NCI-H510A treated with DMSO at 0.1 percent for 48 hours (cell line): ENCODE data around the gene NDUFC2.
"Not testable (repeated sequence)": the region's sequence is repeated elsewhere in the genome, so short reads cannot be mapped to it uniquely, and the experiment has no call there.

Experiments
- DNase-seq: peaks from one replicate; lab custom pipeline; 2025; lab: John Stamatoyannopoulos, UW

NDUFC2 gene

DNA sequence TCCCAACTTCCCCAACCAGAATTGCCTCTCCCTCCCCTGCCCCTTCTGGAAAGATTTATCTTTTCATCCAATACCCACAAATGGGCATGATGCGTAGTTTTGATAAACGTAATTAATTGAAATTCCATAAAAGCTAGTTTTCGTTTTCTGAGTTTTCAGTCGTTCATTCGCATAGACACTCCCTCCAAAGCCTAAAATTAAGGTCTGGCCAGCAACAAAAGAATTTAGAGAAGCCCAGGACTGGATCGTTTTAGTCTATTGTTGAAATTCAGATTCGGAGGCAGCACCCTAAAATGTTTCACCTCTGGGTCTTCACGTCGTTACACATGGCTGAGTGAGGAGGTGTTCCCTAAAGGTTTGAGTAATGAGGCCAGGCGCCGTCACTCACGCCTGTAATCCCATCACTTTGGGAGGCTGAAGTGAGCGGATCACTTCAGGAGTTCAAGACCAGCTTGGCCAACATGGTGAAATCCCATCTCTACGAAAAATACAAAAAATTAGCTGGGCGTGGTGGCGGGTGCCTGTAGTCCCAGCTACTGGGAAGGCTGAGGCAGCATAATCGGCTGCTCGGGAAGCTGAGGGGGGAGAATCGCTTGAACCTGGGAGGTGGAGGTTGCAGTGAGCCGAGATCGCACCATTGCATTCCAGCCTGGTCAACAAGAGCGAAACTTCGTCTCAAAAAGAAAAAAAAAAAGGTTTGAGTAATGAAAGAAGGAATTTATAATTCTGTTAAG, 589 bp upstream of the NDUFC2 start:
- DNase-seq, result peak; percentile 56

DNA sequence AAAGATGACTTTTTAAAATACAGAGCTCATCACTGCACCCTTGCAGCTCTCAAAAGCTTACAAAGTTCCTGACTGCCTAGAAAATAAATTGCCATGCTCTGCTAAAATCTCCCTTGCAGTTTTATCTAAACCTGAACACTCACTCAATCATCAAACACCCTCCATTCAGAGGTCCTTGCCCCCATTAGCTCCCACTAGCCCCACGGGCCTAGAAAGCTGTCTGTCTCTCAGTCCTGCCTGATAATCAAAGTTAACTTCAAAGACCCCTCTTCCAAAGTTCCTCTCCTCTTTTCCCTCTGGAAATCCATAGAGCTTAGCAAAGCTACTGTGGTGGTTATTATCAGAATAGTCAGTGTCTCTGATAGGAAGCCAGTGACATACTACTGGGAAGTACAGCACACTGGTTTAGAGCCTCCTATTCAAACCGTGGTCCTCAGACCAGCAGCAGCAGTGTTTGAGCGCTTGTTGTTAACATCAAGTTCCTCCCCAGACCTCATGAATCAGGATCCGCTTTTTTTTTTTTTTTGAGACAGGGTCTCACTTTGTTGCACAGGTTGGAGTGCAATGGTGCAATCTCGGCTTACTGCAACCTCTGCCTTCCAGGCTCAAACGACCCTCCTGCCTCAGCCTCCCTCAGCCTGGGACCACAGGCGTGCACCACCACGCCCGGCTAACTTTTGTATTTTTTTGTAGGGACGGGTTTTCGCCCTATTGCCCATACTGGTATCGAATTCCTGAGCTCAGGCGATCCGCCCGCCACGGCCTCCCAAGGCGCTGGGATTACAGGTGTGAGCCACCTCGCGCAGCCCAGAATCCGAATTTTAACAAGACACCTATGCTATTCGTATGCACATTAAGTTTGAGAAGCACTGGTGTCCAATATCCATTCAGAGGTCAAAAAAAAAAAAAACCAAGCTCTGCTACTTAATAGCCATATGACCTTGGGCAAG, 1.2 kb downstream of the NDUFC2 start:
- DNase-seq, result no peak

DNA sequence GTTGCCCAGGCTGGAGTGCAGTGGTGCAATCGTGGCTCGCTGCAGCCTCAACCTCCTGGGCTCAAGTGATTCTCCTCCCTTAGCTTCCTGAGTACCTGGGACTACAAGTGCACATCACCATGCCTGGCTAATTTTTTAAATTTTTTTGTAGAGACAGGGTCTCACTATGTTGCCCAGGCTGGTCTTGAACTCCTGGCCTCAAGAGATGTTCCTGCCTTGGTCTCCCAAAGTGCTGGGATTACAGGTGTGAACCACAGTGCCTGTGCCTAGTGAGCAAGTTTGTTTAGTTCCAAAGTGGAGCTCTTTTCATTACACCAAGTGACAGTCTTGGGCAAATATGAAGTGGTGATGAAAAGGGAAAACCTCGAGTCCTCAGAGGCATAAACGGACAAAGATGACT, 2.1 kb downstream of the NDUFC2 start:
- DNase-seq, result not testable (repeated sequence)

GRCh38 chr11:78076733-78077403, 2.8 kb downstream of the NDUFC2 start:
- no peak for DNase-seq

DNA sequence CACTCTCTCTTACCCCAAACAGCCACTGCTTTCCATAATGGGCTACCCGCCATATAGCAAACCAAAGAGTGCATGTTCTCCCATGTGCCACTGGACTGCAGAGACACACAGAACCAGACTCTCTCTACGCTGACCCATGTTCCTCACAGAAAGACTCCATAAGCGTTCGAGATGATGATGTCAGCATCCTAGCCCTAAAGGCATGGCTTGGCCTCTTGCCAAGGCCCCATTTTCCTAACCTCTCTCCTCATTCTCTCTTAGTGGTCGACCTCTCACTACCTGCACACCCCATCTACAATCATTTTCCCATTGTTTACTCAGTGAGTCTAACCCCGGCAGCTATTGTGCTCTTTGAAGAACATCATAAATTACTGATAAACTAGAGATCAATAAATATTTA, 4.9 kb downstream of the NDUFC2 start:
- DNase-seq, result no peak

DNA sequence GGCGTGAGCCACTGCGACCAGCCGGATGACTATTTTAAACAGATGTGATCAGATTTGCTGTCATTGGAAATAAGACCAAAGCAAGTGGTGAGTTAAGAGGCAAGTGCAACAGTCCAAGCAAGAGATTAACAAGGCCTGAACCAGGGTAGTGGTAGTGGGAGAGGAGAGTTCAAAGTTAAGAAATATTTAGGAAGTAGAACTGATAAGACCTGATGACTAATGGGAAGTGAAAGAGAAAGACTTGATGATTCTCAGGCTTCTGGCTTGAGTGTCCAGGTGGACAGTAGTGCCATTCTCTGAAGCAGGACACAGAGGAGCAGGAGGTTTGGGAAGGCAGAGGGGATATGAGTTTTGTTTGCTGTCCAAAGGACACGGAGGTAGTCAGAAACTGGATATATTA, 7.2 kb downstream of the NDUFC2 start:
- no peak for DNase-seq

- no peak for DNase-seq
Measured at GRCh38 chr11:78071717-78072116, 7.9 kb downstream of the NDUFC2 start.

GRCh38 chr11:78070621-78071020, 9.0 kb downstream of the NDUFC2 start:
- no peak for DNase-seq

- no peak for DNase-seq
Measured at GRCh38 chr11:78069465-78069864, 10.2 kb downstream of the NDUFC2 start.

DNA sequence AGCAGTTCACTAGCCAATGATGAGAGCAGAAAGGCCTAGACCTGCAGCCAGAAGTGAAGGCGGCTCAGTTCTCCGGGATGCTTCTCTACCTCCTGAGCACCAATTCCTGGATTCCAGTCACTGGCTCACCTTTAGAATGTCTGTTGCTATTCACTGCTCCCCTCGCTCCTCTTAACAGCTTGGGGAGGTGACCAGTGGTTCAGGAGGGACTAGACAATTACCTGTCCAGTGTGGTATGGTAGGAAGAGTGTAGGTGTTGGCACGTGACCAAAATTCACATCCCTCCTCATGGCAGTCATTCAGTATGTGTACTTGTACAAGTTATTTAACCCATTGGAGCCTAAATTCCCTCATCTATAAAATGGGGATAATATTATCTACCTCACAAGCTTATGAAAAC, 12.0 kb downstream of the NDUFC2 start:
- DNase-seq, result no peak

- DNase-seq, result no peak
Measured at GRCh38 chr11:78066471-78066870, 13.2 kb downstream of the NDUFC2 start.

DNA sequence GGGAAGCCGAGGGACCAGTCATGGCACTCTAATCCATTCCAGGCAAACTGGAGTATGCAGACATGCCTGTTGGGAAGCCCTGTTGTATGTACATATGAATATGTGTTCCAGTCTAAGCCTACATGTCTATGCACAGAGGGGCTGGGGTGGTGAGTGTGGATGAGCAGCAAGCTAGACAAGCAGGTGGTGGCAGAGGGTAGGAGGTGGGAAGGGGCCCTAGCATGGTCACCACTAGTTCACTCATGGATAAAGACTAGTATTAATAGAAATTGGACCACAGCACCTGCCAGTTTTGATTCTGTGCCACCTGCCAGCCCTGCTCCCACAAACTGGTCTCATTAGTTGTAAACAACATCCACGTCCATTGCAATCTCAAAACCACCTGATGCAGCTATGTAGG, 14.5 kb downstream of the NDUFC2 start:
- DNase-seq, result no peak

- no peak for DNase-seq
Measured at GRCh38 chr11:78063440-78064181, 16.1 kb downstream of the NDUFC2 start, which contains the start of gene THRSP. TSS of gene THRSP (plus strand) at chr11:78063861. CDS start at chr11:78063882, 21 bp downstream.

DNA sequence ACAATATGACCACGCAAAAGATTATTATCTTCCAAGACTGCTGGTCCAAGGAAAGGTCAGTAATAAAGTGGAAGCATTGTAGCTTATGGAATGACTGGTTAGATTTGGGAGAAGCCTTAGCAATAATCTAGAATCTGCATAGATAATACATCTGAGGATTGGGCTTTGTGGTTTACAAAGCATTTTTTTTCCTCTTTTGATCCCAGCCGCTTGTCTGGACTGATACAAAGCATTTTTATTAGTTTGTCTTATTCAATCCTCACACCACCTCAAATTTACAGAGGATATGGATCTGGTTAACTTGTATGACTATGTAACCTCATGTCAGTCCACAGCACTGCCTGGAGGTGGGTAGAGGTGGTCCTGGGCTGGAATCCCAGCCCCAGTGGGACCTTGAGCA, 17.0 kb downstream of the NDUFC2 start:
- no peak for DNase-seq

GRCh38 chr11:78061921-78062311, 17.7 kb downstream of the NDUFC2 start:
- DNase-seq, result no peak

- no peak for DNase-seq
Measured at GRCh38 chr11:78061088-78061920, 18.4 kb downstream of the NDUFC2 start.

DNA sequence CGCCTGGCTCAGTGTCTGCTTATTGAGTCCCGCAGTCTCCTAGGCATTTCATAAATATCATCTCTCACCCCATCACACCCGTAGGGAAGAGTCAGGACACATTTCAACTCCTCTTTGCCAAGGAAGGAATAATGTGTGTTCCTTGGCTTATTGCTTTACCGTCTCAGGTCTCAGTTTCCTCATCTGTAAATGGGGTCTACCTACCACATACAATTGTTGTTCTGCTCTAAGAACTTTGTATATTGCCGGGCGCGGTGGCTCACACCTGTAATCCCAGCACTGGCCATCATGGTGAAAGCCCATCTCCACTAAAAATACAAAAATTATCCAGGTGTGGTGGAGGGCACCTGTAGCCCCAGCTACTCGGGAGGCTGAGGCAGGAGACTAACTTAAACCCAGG, 19.1 kb downstream of the NDUFC2 start:
- DNase-seq, result no peak

- DNase-seq, result not testable (repeated sequence)
Measured at GRCh38 chr11:78059749-78060328, 19.8 kb downstream of the NDUFC2 start.

- no peak for DNase-seq
Measured at GRCh38 chr11:78057462-78058055, 22.1 kb downstream of the NDUFC2 start.

DNA sequence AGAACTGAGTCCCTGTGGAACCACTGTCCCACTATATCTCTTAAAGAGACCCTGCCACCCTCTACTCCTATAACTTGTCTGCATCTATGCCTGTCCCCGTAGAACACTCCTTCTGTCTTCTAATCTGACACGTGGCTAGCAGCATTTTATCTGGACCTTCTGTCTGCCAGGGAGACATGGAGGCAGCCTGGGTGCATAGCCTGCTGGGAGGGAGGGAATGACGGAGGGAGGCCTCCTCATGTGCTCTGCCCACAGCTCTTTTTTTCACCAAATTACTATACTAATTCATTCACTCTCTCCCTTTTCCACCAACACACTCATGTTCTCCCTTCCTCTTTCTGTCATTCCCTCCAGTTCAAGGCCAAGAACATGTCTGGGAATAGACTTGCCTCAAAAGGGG, 23.6 kb downstream of the NDUFC2 start:
- DNase-seq, result no peak
